Measurements from ENCODE around the gene TIAM2.

Gene TIAM2

GRCh38 chr6:155120034-155120433, 124.9 kb downstream of the TIAM2 start:
- CTCF ChIA-PET, result interaction anchor here (0.9 to 1.9 kb wide), 4 partner anchors 9 to 128 kb away, joined by 3 to 7 read pairs (median 4); no protein-coding TSS in a partner anchor
- DNase-seq (ENCODE audit: low read depth, low spot score), result no peak
- no peak for TF ChIP-seq CTCF (IDR thresholded peaks at IDR 0.05; ENCODE audit: insufficient read depth, low read length, missing control alignments)
- POLR2A ChIA-PET, result no interaction called here
- no peak overlapping the region for H3K4me3 ChIP-seq (ENCODE audit: low read depth, low read length)

- TF ChIP-seq CTCF (IDR thresholded peaks at IDR 0.05; ENCODE audit: insufficient read depth, low read length, missing control alignments), result no peak
- ChIA-PET POLR2A (no interaction called here), CTCF (interaction anchor here (1.3 to 1.4 kb wide), 2 partner anchors 53 to 127 kb away, joined by 3 read pairs; no protein-coding TSS in a partner anchor)
- no peak overlapping the region for H3K4me3 ChIP-seq (ENCODE audit: low read depth, low read length)
- no peak for DNase-seq (ENCODE audit: low read depth, low spot score)
These were observed 126.2 kb downstream of the TIAM2 start for GRCh38 chr6:155121294-155121693.

- ChIA-PET CTCF (interaction anchor here (1.1 to 1.3 kb wide), 2 partner anchors 52 to 193 kb away, joined by 3 to 4 read pairs; no protein-coding TSS in a partner anchor), POLR2A (no interaction called here)
- no peak for TF ChIP-seq CTCF (IDR thresholded peaks at IDR 0.05; ENCODE audit: insufficient read depth, low read length, missing control alignments)
- no peak for DNase-seq (ENCODE audit: low read depth, low spot score)
- H3K4me3 ChIP-seq (ENCODE audit: low read depth, low read length), result no peak overlapping the region
These were observed 126.6 kb downstream of the TIAM2 start for GRCh38 chr6:155121699-155122098.

GRCh38 chr6:155122199-155122950, 127.3 kb downstream of the TIAM2 start:
- no peak for TF ChIP-seq CTCF (IDR thresholded peaks at IDR 0.05; ENCODE audit: insufficient read depth, low read length, missing control alignments)
- ChIA-PET CTCF (interaction anchor here (1.1 kb wide), 1 partner anchor 194 kb away, joined by 4 read pairs; no protein-coding TSS in a partner anchor), POLR2A (no interaction called here)
- no peak overlapping the region for H3K4me3 ChIP-seq (ENCODE audit: low read depth, low read length)
- DNase-seq (ENCODE audit: low read depth, low spot score), result no peak

GRCh38 chr6:155123520-155123919, 128.4 kb downstream of the TIAM2 start:
- H3K4me3 ChIP-seq (ENCODE audit: low read depth, low read length), result no peak overlapping the region
- no peak for DNase-seq (ENCODE audit: low read depth, low spot score)
- TF ChIP-seq CTCF (IDR thresholded peaks at IDR 0.05; ENCODE audit: insufficient read depth, low read length, missing control alignments), result no peak
- CTCF ChIA-PET, result interaction anchor here (1.2 kb wide), 1 partner anchor 10 kb away, joined by 3 read pairs; no protein-coding TSS in a partner anchor
- POLR2A ChIA-PET, result no interaction called here

GRCh38 chr6:155125906-155126305, 130.8 kb downstream of the TIAM2 start:
- ChIA-PET POLR2A (no interaction called here), CTCF (interaction anchor here (0.7 kb wide), 1 partner anchor 18 kb away, joined by 5 read pairs; no protein-coding TSS in a partner anchor)
- TF ChIP-seq CTCF (IDR thresholded peaks at IDR 0.05; ENCODE audit: insufficient read depth, low read length, missing control alignments), result no peak
- H3K4me3 ChIP-seq (ENCODE audit: low read depth, low read length), result no peak overlapping the region
- no peak for DNase-seq (ENCODE audit: low read depth, low spot score)

Data from AG04449 (cell line).